ENCODE data around the gene CDK14. TPM values are rescaled to one million over a fixed set of nuclear protein-coding genes. Genes with fewer than 3 reads are reported as not detected.
A peak's percentile ranks its signal among the peaks of the same experiment; 100 is the strongest.

The CDK14 gene
- polyA plus RNA-seq, 1 donor from 2014 or later, result 25.1 TPM

DNA sequence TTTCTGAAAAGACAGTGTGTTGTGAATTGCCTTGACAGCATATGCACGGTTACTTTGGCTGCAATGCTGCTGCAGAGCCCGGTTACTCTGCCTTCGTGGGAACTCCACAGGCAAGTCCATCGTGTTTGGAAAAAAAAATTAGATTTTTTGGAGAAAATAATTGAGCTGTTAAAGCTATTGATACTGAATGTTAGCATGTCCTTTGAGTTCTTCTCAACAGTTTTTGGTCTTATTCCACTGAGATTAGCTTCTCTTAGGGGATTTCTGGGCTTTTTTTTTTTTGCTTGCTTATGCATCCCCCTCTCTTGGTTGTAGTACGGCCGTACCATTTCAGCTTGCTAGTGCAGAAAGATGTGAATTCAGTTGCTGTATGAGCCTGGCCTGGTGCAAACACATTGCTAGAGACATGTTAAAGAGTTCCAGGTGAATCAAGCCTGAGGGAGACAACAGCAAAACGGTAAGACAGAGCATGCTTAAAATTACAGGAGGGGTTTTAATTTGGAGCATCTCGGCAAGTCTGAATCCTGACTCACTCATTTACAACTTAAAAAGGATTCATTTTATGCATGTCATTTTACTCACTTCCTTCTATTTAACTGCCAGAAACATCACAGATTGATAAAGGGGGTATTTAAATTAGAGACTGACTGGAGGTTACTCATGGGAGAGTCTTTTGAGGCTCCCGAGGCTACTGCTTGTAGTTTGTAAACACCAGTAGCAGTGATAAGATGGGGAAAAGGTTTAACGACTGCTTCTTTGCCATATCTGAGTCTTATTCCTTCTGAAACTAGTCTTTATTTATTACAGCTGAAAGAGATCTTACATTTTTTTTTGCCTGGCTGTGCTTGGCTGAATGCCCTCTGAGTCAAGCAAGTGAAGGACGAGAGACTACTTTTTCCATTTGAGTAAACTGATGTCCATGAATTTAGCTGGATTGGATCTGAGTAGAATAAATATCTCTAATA is 113.7 kb downstream of the CDK14 start:
- Histone ChIP-seq H4K20me1 (ENCODE audit: insufficient read depth) (no peaks in the 10 kb centered on the region), H3K4me3 (ENCODE audit: low read length) (peak overlapping the region; percentile 54), H3K79me2 (replicated peaks; ENCODE audit: insufficient read depth, low read length) (no peaks in the 10 kb centered on the region), H3K9ac (ENCODE audit: low read length) (peak overlapping the region; percentile 2), H3K27me3 (ENCODE audit: insufficient read depth, low read depth, low read length) (no peaks in the 10 kb centered on the region), H2AFZ (ENCODE audit: low read depth, low read length) (no peak overlapping the region), H3F3A (ENCODE audit: insufficient read depth, low read length, poor library complexity, severe bottlenecking) (no peaks in the 10 kb centered on the region), H3K9me3 (ENCODE audit: low read length) (no peaks in the 10 kb centered on the region), H3K27ac (ENCODE audit: low read length) (peak overlapping the region; percentile 29), H3K36me3 (ENCODE audit: insufficient read depth, low read length) (no peaks in the 10 kb centered on the region), H3K4me2 (ENCODE audit: low read length) (peak overlapping the region; percentile 48), H3K9me2 (ENCODE audit: insufficient read depth, low read length) (no peaks in the 10 kb centered on the region)
- TF ChIP-seq EZH2 (IDR thresholded peaks at IDR 0.05; ENCODE audit: borderline replicate concordance, insufficient read depth, low read length, poor library complexity, severe bottlenecking) (no peak), REST (IDR thresholded peaks at IDR 0.05; ENCODE audit: borderline replicate concordance) (no peak), MXI1 (conservative IDR thresholded peaks at IDR 0.05; ENCODE audit: poor library complexity, severe bottlenecking) (no peak), TAF1 (IDR thresholded peaks at IDR 0.05; ENCODE audit: low read depth) (no peak), RAD21 (conservative IDR thresholded peaks at IDR 0.05) (no peak), SMC3 (conservative IDR thresholded peaks at IDR 0.05; ENCODE audit: poor library complexity) (no peak), POLR2AphosphoS5 (IDR thresholded peaks at IDR 0.05) (no peak), EP300 (conservative IDR thresholded peaks at IDR 0.05; ENCODE audit: poor library complexity, severe bottlenecking) (no peak)
- TF ChIP-seq, protein P1, sequence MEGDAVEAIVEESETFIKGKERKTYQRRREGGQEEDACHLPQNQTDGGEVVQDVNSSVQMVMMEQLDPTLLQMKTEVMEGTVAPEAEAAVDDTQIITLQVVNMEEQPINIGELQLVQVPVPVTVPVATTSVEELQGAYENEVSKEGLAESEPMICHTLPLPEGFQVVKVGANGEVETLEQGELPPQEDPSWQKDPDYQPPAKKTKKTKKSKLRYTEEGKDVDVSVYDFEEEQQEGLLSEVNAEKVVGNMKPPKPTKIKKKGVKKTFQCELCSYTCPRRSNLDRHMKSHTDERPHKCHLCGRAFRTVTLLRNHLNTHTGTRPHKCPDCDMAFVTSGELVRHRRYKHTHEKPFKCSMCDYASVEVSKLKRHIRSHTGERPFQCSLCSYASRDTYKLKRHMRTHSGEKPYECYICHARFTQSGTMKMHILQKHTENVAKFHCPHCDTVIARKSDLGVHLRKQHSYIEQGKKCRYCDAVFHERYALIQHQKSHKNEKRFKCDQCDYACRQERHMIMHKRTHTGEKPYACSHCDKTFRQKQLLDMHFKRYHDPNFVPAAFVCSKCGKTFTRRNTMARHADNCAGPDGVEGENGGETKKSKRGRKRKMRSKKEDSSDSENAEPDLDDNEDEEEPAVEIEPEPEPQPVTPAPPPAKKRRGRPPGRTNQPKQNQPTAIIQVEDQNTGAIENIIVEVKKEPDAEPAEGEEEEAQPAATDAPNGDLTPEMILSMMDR (IDR thresholded peaks at IDR 0.05; ENCODE audit: poor library complexity, severe bottlenecking), result no peak

DNA sequence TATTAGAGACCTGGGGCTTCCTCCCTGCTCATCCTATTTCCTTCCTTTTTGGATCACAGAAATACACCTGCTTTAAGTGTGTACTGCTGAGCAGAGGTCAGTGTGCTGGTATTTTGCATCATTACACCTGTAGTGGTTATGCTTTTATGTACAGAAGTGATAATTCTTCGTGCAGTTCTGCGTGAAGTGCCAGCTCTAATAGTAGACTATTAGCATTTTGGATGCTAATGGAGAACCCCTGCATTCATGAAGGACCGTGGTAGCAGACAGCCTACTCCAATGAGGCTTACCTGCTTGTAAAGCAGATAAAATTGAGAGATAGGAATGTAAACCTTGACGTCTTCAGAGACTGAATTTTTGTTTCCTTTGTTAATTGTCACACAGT is 114.3 kb downstream of the CDK14 start:
- Histone ChIP-seq H3K9me2 (ENCODE audit: insufficient read depth, low read length) (no peaks in the 10 kb centered on the region), H3K9ac (ENCODE audit: low read length) (no peak overlapping the region), H3K9me3 (ENCODE audit: low read length) (no peaks in the 10 kb centered on the region), H3K27ac (ENCODE audit: low read length) (no peak overlapping the region), H3K36me3 (ENCODE audit: insufficient read depth, low read length) (no peaks in the 10 kb centered on the region), H3K27me3 (ENCODE audit: insufficient read depth, low read depth, low read length) (no peaks in the 10 kb centered on the region), H3K4me3 (ENCODE audit: low read length) (peak overlapping the region; percentile 54), H3F3A (ENCODE audit: insufficient read depth, low read length, poor library complexity, severe bottlenecking) (no peaks in the 10 kb centered on the region), H3K4me2 (ENCODE audit: low read length) (peak overlapping the region; percentile 48), H3K79me2 (replicated peaks; ENCODE audit: insufficient read depth, low read length) (no peaks in the 10 kb centered on the region), H2AFZ (ENCODE audit: low read depth, low read length) (no peak overlapping the region), H4K20me1 (ENCODE audit: insufficient read depth) (no peaks in the 10 kb centered on the region)
- TF ChIP-seq, protein P1 (IDR thresholded peaks at IDR 0.05; ENCODE audit: poor library complexity, severe bottlenecking), result no peak
- TF ChIP-seq MXI1 (conservative IDR thresholded peaks at IDR 0.05; ENCODE audit: poor library complexity, severe bottlenecking) (no peak), EZH2 (IDR thresholded peaks at IDR 0.05; ENCODE audit: borderline replicate concordance, insufficient read depth, low read length, poor library complexity, severe bottlenecking) (no peak), POLR2AphosphoS5 (IDR thresholded peaks at IDR 0.05) (no peak), EP300 (conservative IDR thresholded peaks at IDR 0.05; ENCODE audit: poor library complexity, severe bottlenecking) (no peak), REST (IDR thresholded peaks at IDR 0.05; ENCODE audit: borderline replicate concordance) (no peak), TAF1 (IDR thresholded peaks at IDR 0.05; ENCODE audit: low read depth) (no peak), SMC3 (conservative IDR thresholded peaks at IDR 0.05; ENCODE audit: poor library complexity) (no peak), RAD21 (conservative IDR thresholded peaks at IDR 0.05) (no peak)
